ENCODE results near the gene LRP8.
A peak's percentile ranks its signal among the peaks of the same experiment; 100 is the strongest.

Gene LRP8

DNA sequence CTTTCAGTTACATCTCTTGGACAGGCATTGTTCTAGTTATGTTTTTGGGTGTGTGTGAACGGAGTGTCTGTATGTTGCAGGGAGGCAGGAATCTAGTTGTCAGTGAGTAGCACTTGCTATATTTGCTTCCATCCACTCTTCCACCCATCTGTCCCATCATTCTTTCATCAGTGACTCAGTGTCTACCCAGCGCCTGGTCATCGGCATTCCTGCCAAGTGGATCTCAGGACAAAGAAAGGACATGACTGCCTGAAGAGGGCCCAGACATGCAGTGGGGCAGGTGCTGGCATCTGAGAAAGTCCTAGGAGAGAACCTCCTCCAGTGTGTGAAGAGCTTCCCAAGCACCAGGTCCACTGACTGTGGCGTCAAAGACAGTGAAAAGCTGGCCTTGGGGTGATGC, 62.3 kb downstream of the LRP8 start:
- H3K4me3 ChIP-seq (ENCODE audit: low read length) = no peak overlapping the region
- peaks cover 31% of the 10 kb centered on the region for H3K4me1 ChIP-seq (ENCODE audit: low read length)
- H4K20me1 ChIP-seq (ENCODE audit: insufficient read depth, low read length) = no peaks in the 10 kb centered on the region
- no peak overlapping the region for H3K9ac ChIP-seq (ENCODE audit: low read length)
- no peak overlapping the region for H3K27ac ChIP-seq (ENCODE audit: low read length)
- no peaks in the 10 kb centered on the region for H3K9me3 ChIP-seq (replicated peaks; ENCODE audit: insufficient read depth, low read length)
- peaks cover 11% of the 10 kb centered on the region for H3F3A ChIP-seq (ENCODE audit: insufficient read depth, low read length)
- DNase-seq = no peak
- H3K27me3 ChIP-seq (replicated peaks; ENCODE audit: insufficient read depth, low read length) = no peaks in the 10 kb centered on the region
- no peaks in the 10 kb centered on the region for H3K79me2 ChIP-seq (ENCODE audit: low read length)
- no peaks in the 10 kb centered on the region for H3K9me2 ChIP-seq (replicated peaks; ENCODE audit: insufficient read depth, low read length)
- TF ChIP-seq, protein P1, sequence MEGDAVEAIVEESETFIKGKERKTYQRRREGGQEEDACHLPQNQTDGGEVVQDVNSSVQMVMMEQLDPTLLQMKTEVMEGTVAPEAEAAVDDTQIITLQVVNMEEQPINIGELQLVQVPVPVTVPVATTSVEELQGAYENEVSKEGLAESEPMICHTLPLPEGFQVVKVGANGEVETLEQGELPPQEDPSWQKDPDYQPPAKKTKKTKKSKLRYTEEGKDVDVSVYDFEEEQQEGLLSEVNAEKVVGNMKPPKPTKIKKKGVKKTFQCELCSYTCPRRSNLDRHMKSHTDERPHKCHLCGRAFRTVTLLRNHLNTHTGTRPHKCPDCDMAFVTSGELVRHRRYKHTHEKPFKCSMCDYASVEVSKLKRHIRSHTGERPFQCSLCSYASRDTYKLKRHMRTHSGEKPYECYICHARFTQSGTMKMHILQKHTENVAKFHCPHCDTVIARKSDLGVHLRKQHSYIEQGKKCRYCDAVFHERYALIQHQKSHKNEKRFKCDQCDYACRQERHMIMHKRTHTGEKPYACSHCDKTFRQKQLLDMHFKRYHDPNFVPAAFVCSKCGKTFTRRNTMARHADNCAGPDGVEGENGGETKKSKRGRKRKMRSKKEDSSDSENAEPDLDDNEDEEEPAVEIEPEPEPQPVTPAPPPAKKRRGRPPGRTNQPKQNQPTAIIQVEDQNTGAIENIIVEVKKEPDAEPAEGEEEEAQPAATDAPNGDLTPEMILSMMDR (IDR thresholded peaks at IDR 0.05; ENCODE audit: low read length) = no peak
- no peak for TF ChIP-seq EZH2phosphoT487 (IDR thresholded peaks at IDR 0.05; ENCODE audit: low read length)
- TF ChIP-seq EZH2 (optimal IDR thresholded peaks at IDR 0.05; ENCODE audit: low read depth, low read length) = no peak
- H3K4me2 ChIP-seq (ENCODE audit: low read depth, low read length) = no peak overlapping the region
- no peaks in the 10 kb centered on the region; the same call in 1 of the 2 replicates for H3K36me3 ChIP-seq (replicated peaks; ENCODE audit: insufficient read depth, low read length)
- no peak overlapping the region for H2AFZ ChIP-seq (ENCODE audit: low read length)

DNA sequence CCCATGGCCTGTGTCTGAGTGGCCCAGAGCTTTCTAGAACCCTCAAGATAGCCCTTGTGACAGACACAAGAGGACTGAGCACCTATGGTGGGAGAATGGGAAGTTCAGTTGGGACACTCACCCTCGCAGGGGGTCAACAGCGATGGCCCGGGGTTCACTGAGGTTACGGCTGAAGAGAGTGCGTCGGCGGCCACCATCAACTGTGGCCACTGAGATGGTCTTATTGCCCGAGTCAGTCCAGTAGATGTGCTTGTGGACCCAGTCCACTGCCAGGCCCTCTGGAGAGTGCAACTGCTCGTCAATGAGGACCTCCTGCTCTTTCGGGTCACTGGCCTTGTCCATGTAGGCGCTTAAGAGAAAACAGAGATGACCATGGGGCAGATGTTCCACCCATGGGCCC, 63.8 kb downstream of the LRP8 start:
- H3K36me3 ChIP-seq (replicated peaks; ENCODE audit: insufficient read depth, low read length) = no peaks in the 10 kb centered on the region; the same call in 1 of the 2 replicates
- TF ChIP-seq EZH2phosphoT487 (IDR thresholded peaks at IDR 0.05; ENCODE audit: low read length) = no peak
- TF ChIP-seq, protein P1 (IDR thresholded peaks at IDR 0.05; ENCODE audit: low read length) = no peak
- TF ChIP-seq EZH2 (optimal IDR thresholded peaks at IDR 0.05; ENCODE audit: low read depth, low read length) = no peak
- H3K27ac ChIP-seq (ENCODE audit: low read length) = no peak overlapping the region
- H3K79me2 ChIP-seq (ENCODE audit: low read length) = no peaks in the 10 kb centered on the region
- no peaks in the 10 kb centered on the region for H4K20me1 ChIP-seq (ENCODE audit: insufficient read depth, low read length)
- no peak overlapping the region for H3K4me2 ChIP-seq (ENCODE audit: low read depth, low read length)
- no peaks in the 10 kb centered on the region for H3K9me3 ChIP-seq (replicated peaks; ENCODE audit: insufficient read depth, low read length)
- H3K27me3 ChIP-seq (replicated peaks; ENCODE audit: insufficient read depth, low read length) = no peaks in the 10 kb centered on the region
- H3K9ac ChIP-seq (ENCODE audit: low read length) = no peak overlapping the region
- no peaks in the 10 kb centered on the region for H3K9me2 ChIP-seq (replicated peaks; ENCODE audit: insufficient read depth, low read length)
- peaks cover 45% of the 10 kb centered on the region for H3K4me1 ChIP-seq (ENCODE audit: low read length)
- DNase-seq = no peak
- H2AFZ ChIP-seq (ENCODE audit: low read length) = no peak overlapping the region
- peaks cover 26% of the 10 kb centered on the region for H3F3A ChIP-seq (ENCODE audit: insufficient read depth, low read length)
- H3K4me3 ChIP-seq (ENCODE audit: low read length) = no peak overlapping the region

DNA sequence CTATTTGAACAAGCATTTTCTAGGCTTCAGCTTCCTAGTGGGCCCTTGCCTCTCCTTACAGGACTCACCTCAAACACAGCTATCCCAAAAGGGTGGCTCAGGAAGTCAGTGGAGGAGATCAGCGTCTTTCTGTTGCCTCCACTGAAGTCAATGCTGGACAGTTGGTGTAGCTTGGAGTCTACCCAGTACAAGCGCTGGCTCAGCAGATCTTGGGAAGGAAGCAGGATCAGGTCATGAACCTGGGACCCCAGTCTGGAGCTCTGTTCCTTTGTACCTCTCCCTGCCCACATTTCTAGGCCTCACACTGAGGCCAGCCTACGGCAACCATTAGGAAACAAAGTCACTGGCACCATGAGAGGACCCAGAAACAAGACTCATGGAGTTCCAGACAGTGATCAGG, 65.9 kb downstream of the LRP8 start:
- no peak overlapping the region for H3K4me3 ChIP-seq (ENCODE audit: low read length)

More for the DNA sequence above, 65.9 kb downstream of the LRP8 start:
- H3K27ac ChIP-seq (ENCODE audit: low read length) = peak overlapping the region; percentile 89; the same call in 1 of the 2 replicates
- H3K36me3 ChIP-seq (replicated peaks; ENCODE audit: insufficient read depth, low read length) = peaks cover 6% of the 10 kb centered on the region; the same call in 1 of the 2 replicates
- H3K9me3 ChIP-seq (replicated peaks; ENCODE audit: insufficient read depth, low read length) = no peaks in the 10 kb centered on the region
- H3K4me2 ChIP-seq (ENCODE audit: low read depth, low read length) = no peak overlapping the region
- DNase-seq = no peak
- peaks cover 27% of the 10 kb centered on the region for H3F3A ChIP-seq (ENCODE audit: insufficient read depth, low read length)
- no peak overlapping the region for H3K9ac ChIP-seq (ENCODE audit: low read length)
- no peaks in the 10 kb centered on the region for H3K9me2 ChIP-seq (replicated peaks; ENCODE audit: insufficient read depth, low read length)
- no peaks in the 10 kb centered on the region; the same call in 1 of the 2 replicates for H3K79me2 ChIP-seq (ENCODE audit: low read length)
- peaks cover 48% of the 10 kb centered on the region for H3K4me1 ChIP-seq (ENCODE audit: low read length)
- no peaks in the 10 kb centered on the region for H3K27me3 ChIP-seq (replicated peaks; ENCODE audit: insufficient read depth, low read length)
- no peaks in the 10 kb centered on the region for H4K20me1 ChIP-seq (ENCODE audit: insufficient read depth, low read length)
- no peak overlapping the region for H2AFZ ChIP-seq (ENCODE audit: low read length)
- TF ChIP-seq, protein P1 (IDR thresholded peaks at IDR 0.05; ENCODE audit: low read length) = no peak
- TF ChIP-seq EZH2phosphoT487 (IDR thresholded peaks at IDR 0.05; ENCODE audit: low read length) (no peak), EZH2 (optimal IDR thresholded peaks at IDR 0.05; ENCODE audit: low read depth, low read length) (no peak)

Measured in MM.1S (cell line).